GM21526 (cell line): ENCODE measurements around the gene COQ4.

Experiments used
- ATAC-seq: cut with Tn5 transposase; IDR thresholded peaks from one replicate; pipeline ENCODE4 v1.9.1; 2021; ENCODE audit warnings: moderate library complexity; ENCODE audit not compliant: unreplicated experiment, low FRiP score

The COQ4 gene

DNA sequence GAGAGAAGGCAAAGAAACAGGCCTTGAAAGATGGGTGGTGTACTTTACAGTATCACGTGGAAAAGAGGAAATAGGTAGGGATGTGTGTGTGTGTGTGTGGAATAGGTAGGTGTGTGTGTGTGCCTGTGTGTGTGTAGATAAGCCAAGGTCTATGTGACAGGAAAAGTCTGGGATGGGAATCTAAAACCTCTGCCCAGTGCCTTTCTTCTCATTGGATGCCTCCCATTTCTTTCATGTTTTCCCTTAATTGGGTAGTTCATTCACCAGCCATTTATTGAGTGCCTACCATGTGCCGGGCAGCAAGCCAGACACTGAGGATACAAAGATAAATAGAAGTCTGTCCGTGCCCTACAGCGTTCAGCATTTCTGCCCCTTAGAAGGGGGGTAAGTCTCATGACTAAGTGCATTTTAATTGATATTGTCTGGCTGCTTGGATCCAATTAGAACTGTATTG lies 49.6 kb downstream of the COQ4 start:
- no peak for ATAC-seq

DNA sequence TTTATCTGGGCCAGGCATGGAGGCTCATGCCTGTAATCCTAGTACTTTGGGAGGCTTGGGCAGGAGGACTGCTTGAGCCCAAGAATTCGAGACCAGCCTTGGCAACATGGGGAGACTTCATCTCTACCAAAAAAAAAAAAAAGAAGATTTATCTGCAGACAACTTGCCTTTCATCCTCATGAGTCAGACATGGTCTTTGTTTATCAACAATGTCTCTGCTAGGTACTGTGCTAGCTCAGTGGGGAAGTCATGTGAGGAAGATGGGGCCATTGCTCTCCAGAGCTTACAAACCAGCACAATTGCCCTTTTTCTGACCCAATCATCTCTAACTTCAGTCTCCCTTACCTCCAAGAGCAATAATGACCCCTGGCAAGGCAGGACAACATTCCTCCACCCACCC lies 50.1 kb downstream of the COQ4 start:
- ATAC-seq, result no peak

- ATAC-seq, result no peak
These were observed 51.6 kb downstream of the COQ4 start for GRCh38 chr9:128374221-128374675.

DNA sequence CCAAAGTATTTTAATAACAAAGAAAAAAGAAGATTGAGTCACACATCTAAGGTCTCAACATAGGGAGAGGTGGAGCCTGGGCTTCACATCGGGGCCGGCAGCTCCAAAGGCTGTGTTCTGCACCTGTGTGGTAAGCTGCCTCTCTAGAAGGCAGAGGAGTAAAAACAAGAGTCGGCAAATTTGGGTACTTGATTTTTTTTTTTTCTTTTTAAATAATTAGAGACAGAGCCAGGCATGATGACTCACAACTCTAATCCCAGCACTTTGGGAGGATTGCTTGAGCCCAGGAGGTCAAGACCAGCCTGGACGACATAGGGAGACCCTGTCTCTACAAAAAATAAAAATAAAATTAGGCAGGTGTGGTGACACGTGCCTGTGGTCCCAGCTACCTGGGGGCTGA lies 53.2 kb downstream of the COQ4 start:
- ATAC-seq, result no peak

GRCh38 chr9:128382261-128382660 lies 59.6 kb downstream of the COQ4 start:
- ATAC-seq, result no peak

DNA sequence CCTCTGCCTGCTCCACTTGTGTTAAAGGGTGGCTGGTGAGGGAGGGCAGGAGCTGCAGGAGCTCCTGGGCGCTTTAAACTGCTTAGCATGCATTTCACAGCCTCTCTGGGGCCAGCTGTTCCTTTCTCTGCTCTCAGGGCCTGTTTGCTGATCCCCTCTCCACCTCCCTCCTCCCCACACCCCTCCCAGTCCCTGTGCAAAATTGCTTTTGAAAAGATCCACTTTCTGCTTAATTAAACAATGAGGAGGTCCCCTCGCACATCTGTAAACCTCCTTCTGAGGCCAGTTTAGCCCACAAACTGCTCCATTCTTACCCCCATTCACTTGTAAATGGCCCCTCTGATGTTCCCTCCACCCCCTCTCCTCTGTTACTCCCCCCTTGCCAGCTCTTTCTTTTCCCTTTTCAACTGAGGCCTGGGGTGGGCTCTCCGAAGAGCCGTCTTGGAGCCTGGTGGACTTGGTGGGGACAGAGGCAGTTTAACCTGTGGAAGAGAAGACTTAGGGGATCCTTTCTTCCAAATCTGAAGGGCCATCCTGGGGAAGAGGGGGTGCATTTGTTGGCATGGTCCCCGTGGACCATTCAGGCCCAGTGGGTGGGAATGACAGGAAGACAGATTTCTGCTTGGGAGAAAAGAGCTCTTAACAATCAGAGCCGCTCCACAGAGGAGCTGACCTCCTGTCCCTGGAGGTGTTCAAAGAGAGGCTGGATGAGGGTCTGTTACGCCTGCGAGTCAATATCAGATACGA lies 60.5 kb downstream of the COQ4 start:
- no peak for ATAC-seq
